ENCODE results near the gene FUBP1. TPM values are rescaled to one million over a fixed set of nuclear protein-coding genes. Genes with fewer than 3 reads are reported as not detected.
A peak's percentile ranks its signal among the peaks of the same experiment; 100 is the strongest.
"Not testable (repeated sequence)": the region's sequence is repeated elsewhere in the genome, so short reads cannot be mapped to it uniquely, and the experiment has no call there.

The FUBP1 gene
- 100 to 1,000 TPM in 2 of 6 donors, 10 to 100 TPM in 4; 75.6 to 161 (median 87.1) TPM for total RNA-seq

GRCh38 chr1:77978969-77979876 lies at the start of gene FUBP1:
Gene FUBP1, minus strand, starts transcription at chr1:77979072. Its CDS starts 68 bp downstream, at chr1:77979004.
- Histone ChIP-seq H3K27me3 (no peaks in the 10 kb centered on the region), H3K27ac (peak within 1 kb of the TSS; percentile 95 to 99 (median 98)), H3K36me3 (peaks cover 0 to 3% (median 0%) of the 10 kb centered on the region in 4 donors), H3K9me3 (no peaks in the 10 kb centered on the region), H3K4me1 (peaks cover 32 to 41% (median 36%) of the 10 kb centered on the region in 4 donors), H3K4me3 (peak within 1 kb of the TSS; percentile 46 to 66 (median 52))
- ATAC-seq (ENCODE audit: low FRiP score in 2 of 2): peak; percentile 96 to 98
- DNase-seq: peak; percentile 94 to 96
- 1% methylated on average over 38 to 57 of the region's 57 CpGs for WGBS, 2 donors
- TF ChIP-seq POLR2A (IDR thresholded peaks at IDR 0.05) (peak in 3 of 4 donors; percentile 76 to 83 (median 79)), POLR2AphosphoS5 (IDR thresholded peaks at IDR 0.05) (peak; percentile 87 to 89), CTCF (IDR thresholded peaks at IDR 0.05) (peak; percentile 67 to 92 (median 88)), EP300 (IDR thresholded peaks at IDR 0.05) (no peak)

GRCh38 chr1:78021134-78021533 lies 42.3 kb upstream of the FUBP1 start:
- ATAC-seq (ENCODE audit: low FRiP score in 2 of 2); H3K27ac ChIP-seq; H3K4me1 ChIP-seq; H3K36me3 ChIP-seq; DNase-seq; H3K9me3 ChIP-seq; H3K27me3 ChIP-seq; H3K4me3 ChIP-seq: not testable (repeated sequence)
- WGBS, 2 donors: 94 to 99% methylated on average over 4 of the region's 4 CpGs

GRCh38 chr1:78019024-78019423 lies 40.2 kb upstream of the FUBP1 start:
- H3K27ac ChIP-seq: no peak overlapping the region
- no peak for DNase-seq
- H3K4me1 ChIP-seq: peaks cover 0 to 4% (median 0%) of the 10 kb centered on the region in 4 donors
- no peaks in the 10 kb centered on the region for H3K9me3 ChIP-seq
- 97% methylated on average over 1 of the region's 1 CpG for WGBS, 2 donors
- H3K36me3 ChIP-seq: peaks cover 0 to 22% (median 1%) of the 10 kb centered on the region in 4 donors
- no peaks in the 10 kb centered on the region for H3K27me3 ChIP-seq
- ATAC-seq (ENCODE audit: low FRiP score in 2 of 2): no peak
- TF ChIP-seq POLR2A (IDR thresholded peaks at IDR 0.05): no peak
- TF ChIP-seq EP300 (IDR thresholded peaks at IDR 0.05): no peak
- TF ChIP-seq POLR2AphosphoS5 (IDR thresholded peaks at IDR 0.05): no peak
- TF ChIP-seq CTCF (IDR thresholded peaks at IDR 0.05): no peak
- no peak overlapping the region for H3K4me3 ChIP-seq

- no peak overlapping the region for H3K4me3 ChIP-seq
- H3K9me3 ChIP-seq: no peaks in the 10 kb centered on the region
- TF ChIP-seq CTCF (IDR thresholded peaks at IDR 0.05) (no peak), POLR2A (IDR thresholded peaks at IDR 0.05) (no peak), POLR2AphosphoS5 (IDR thresholded peaks at IDR 0.05) (no peak), EP300 (IDR thresholded peaks at IDR 0.05) (no peak)
- H3K27me3 ChIP-seq: no peaks in the 10 kb centered on the region
- H3K27ac ChIP-seq: no peak overlapping the region
- H3K36me3 ChIP-seq: peaks cover 0 to 32% (median 1%) of the 10 kb centered on the region in 4 donors
- H3K4me1 ChIP-seq: peaks cover 0 to 4% (median 0%) of the 10 kb centered on the region in 4 donors
- ATAC-seq (ENCODE audit: low FRiP score in 2 of 2): no peak
- DNase-seq: no peak
Measured at GRCh38 chr1:78015148-78015547, 36.3 kb upstream of the FUBP1 start.

- WGBS, 2 donors: 89 to 98% methylated on average over 2 of the region's 2 CpGs
- Histone ChIP-seq H3K27ac (no peak overlapping the region), H3K36me3 (peaks cover 0 to 26% (median 0%) of the 10 kb centered on the region in 4 donors), H3K4me3 (no peak overlapping the region), H3K4me1 (peaks cover 0 to 5% (median 1%) of the 10 kb centered on the region in 4 donors), H3K9me3 (no peaks in the 10 kb centered on the region), H3K27me3 (no peaks in the 10 kb centered on the region)
- no peak for DNase-seq
- TF ChIP-seq POLR2A (IDR thresholded peaks at IDR 0.05) (no peak), CTCF (IDR thresholded peaks at IDR 0.05) (no peak), EP300 (IDR thresholded peaks at IDR 0.05) (no peak), POLR2AphosphoS5 (IDR thresholded peaks at IDR 0.05) (no peak)
- ATAC-seq (ENCODE audit: low FRiP score in 2 of 2): no peak
Measured at GRCh38 chr1:78011050-78011449, 32.2 kb upstream of the FUBP1 start.

Data from upper lobe of left lung (tissue), 6 donors.